C4-2B (cell line): ENCODE results near the gene PDCD10.

Source experiments
- CTCF ChIP-seq: fragments of 450-650 bp; conservative IDR thresholded peaks from 2 replicates; pipeline ENCODE4 v1.5.1; 2017; ENCODE audit warnings: mild to moderate bottlenecking
- ZFX ChIP-seq: fragments of 450-650 bp; IDR thresholded peaks from 2 replicates; pipeline ENCODE4 v1.6.1; 2017

GRCh38 chr3:167700046-167700445 lies 34.6 kb downstream of the PDCD10 start:
- TF ChIP-seq CTCF (no peak), ZFX (no peak)
